Neutrophil (primary cell): ENCODE results near the gene TADA1.

ENCODE experiments used
- H3K27ac ChIP-seq: fragments of 200-600 bp; sonication (generic); 2 replicates; pipeline ENCODE4 v1.5.1; 2016; ENCODE audit warnings: mild to moderate bottlenecking, moderate library complexity
- H3K27me3 ChIP-seq: fragments of 200-600 bp; sonication (generic); 2 replicates; pipeline ENCODE4 v1.6.0; 2016; ENCODE audit warnings: mild to moderate bottlenecking
- H3K36me3 ChIP-seq: fragments of 200-600 bp; sonication (generic); 2 replicates; pipeline ENCODE4 v1.5.1; 2017
- H3K4me1 ChIP-seq, 2 experiments: fragments of 200-600 bp in 1 of 2; sonication (generic) in 1 of 2; 1 replicate in 1 of 2; 2 replicates in 1 of 2; pipeline versions ENCODE4 v1.5.1 to v1.6.1; 2013 to 2016; ENCODE audit warnings: low read depth in 1 of 2, low read length in 1 of 2, mild to moderate bottlenecking in 1 of 2, moderate library complexity in 1 of 2; ENCODE audit not compliant: control insufficient read depth in 1 of 2, insufficient read depth in 1 of 2
- H3K4me3 ChIP-seq, 2 experiments: fragments of 200-600 bp in 1 of 2; sonication (generic) in 1 of 2; 1 replicate in 1 of 2; 2 replicates in 1 of 2; pipeline ENCODE4 v1.5.1; 2013 to 2016; ENCODE audit warnings: low read depth in 1 of 2, low read length in 1 of 2, mild to moderate bottlenecking in 1 of 2, moderate library complexity in 1 of 2
- H3K9me3 ChIP-seq: fragments of 200-600 bp; sonication (generic); 2 replicates; pipeline ENCODE4 v1.5.1; 2016
- TF ChIP-seq, protein P1 (sequence below): fragments of 200-600 bp; sonication (generic); IDR thresholded peaks from 2 replicates; pipeline ENCODE4 v1.5.1; 2016; ENCODE audit warnings: antibody characterized with exemption

The TADA1 gene

DNA sequence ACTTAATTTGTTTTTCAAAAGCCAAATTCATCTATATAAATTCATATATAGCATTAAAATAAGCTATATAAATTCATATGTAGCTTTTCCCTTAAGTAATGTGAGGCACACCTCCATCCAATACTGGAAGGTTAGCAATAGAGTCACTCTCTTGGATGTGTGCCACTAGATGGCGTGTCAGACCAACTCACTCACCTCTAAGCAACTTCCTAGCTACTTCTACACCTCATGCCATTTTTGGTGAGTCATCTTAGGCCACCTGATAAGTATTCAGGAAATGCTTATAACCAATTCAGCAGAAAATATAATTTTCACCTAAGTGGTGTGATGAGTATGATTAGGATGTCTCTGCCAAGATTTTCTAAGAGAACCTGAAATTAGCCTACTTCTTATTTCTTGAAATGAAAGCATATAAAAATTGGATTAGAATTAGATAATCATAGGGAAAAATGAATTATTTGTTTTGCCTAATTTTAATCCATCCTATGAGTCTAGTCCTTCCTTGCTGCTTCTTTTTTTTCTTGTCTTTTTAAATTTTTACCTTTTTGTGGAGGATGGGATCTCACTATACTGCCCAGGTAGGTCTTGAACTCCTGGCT, 34.4 kb upstream of the TADA1 start:
- Histone ChIP-seq H3K27ac (no peak overlapping the region), H3K36me3 (no peaks in the 10 kb centered on the region), H3K4me3 (no peak overlapping the region), H3K9me3 (no peaks in the 10 kb centered on the region), H3K27me3 (peaks cover 23% of the 10 kb centered on the region), H3K4me1 (no peaks in the 10 kb centered on the region)
- TF ChIP-seq, protein P1, sequence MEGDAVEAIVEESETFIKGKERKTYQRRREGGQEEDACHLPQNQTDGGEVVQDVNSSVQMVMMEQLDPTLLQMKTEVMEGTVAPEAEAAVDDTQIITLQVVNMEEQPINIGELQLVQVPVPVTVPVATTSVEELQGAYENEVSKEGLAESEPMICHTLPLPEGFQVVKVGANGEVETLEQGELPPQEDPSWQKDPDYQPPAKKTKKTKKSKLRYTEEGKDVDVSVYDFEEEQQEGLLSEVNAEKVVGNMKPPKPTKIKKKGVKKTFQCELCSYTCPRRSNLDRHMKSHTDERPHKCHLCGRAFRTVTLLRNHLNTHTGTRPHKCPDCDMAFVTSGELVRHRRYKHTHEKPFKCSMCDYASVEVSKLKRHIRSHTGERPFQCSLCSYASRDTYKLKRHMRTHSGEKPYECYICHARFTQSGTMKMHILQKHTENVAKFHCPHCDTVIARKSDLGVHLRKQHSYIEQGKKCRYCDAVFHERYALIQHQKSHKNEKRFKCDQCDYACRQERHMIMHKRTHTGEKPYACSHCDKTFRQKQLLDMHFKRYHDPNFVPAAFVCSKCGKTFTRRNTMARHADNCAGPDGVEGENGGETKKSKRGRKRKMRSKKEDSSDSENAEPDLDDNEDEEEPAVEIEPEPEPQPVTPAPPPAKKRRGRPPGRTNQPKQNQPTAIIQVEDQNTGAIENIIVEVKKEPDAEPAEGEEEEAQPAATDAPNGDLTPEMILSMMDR: peak; percentile 42

DNA sequence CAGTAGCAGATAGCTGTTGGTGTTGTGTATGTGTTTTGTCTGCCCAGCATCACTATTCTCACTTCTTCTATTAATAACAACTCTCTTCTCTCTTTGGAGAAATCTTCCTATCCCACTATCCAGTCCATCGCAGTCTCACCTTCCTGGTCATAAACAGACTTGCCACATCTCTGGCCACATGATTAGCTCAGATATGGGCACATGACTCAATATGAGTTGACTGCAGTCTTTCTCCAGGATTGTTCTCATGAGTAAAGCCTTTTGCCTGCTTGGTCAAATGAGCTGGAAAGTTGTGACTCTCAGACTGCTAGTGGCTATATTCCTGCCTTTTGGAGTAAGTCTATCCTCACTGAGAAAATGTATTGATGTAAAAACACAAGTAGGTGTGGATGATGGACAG, 32.9 kb upstream of the TADA1 start:
- H3K4me1 ChIP-seq: no peaks in the 10 kb centered on the region
- TF ChIP-seq, protein P1: no peak
- peaks cover 11% of the 10 kb centered on the region for H3K27me3 ChIP-seq
- H3K36me3 ChIP-seq: no peaks in the 10 kb centered on the region
- H3K27ac ChIP-seq: no peak overlapping the region
- H3K4me3 ChIP-seq: no peak overlapping the region
- H3K9me3 ChIP-seq: no peaks in the 10 kb centered on the region

- no peaks in the 10 kb centered on the region for H3K36me3 ChIP-seq
- H3K9me3 ChIP-seq: no peaks in the 10 kb centered on the region
- TF ChIP-seq, protein P1: no peak
- H3K4me1 ChIP-seq: peaks cover 3 to 7% of the 10 kb centered on the region in 2 experiments
- no peak overlapping the region for H3K27ac ChIP-seq
- no peak overlapping the region for H3K4me3 ChIP-seq
- peaks cover 4% of the 10 kb centered on the region for H3K27me3 ChIP-seq
Measured at GRCh38 chr1:166907763-166908162, 31.7 kb upstream of the TADA1 start.

GRCh38 chr1:166907051-166907450, 31.0 kb upstream of the TADA1 start:
- Histone ChIP-seq H3K27me3 (no peaks in the 10 kb centered on the region), H3K27ac (no peak overlapping the region), H3K4me3 (no peak overlapping the region)

DNA sequence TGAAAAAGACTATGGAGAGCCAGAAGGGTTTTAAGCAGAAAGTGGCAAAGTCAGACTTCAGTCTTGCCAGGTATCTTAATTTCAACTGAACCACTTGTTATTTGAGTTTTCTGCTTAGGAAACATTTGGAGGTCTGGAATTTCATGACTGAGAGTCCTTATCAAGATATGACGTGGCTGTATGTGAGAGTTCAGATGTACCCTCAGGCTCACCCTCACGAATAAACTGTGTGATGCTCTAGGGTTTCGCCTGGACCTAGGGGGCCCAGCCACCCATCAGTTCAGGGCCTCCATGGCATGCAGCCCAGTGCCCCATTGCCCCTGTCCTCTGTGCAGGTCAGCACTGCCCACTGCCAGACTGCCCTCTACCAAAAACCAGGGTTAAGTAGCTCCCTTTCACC, 30.6 kb upstream of the TADA1 start:
- Histone ChIP-seq H3K4me1 (peaks cover 11 to 15% of the 10 kb centered on the region in 2 experiments), H3K9me3 (no peaks in the 10 kb centered on the region), H3K4me3 (no peak overlapping the region), H3K27ac (no peak overlapping the region), H3K27me3 (no peaks in the 10 kb centered on the region), H3K36me3 (no peaks in the 10 kb centered on the region)
- TF ChIP-seq, protein P1: no peak

More at GRCh38 chr1:166907051-166907450, 31.0 kb upstream of the TADA1 start:
- peaks cover 10 to 14% of the 10 kb centered on the region in 2 experiments for H3K4me1 ChIP-seq
- no peaks in the 10 kb centered on the region for H3K9me3 ChIP-seq
- no peaks in the 10 kb centered on the region for H3K36me3 ChIP-seq
- TF ChIP-seq, protein P1: no peak
